Right atrium auricular region (tissue), 2 donors: ENCODE results near the gene CHRM2. TPM values are rescaled to one million over a fixed set of nuclear protein-coding genes. Genes with fewer than 3 reads are reported as not detected.

ENCODE experiments used
- DNase-seq: peaks from one replicate; pipeline ENCODE4 v3.0.0-alpha.2; 2019; ENCODE audit warnings: low spot score
- H3K27ac ChIP-seq, 2 donors: fragments of 200-600 bp; sonication (generic); 1 replicate in 1 of 2; 2 replicates in 1 of 2; pipeline ENCODE4 v1.5.1; 2016 to 2019
- H3K27me3 ChIP-seq, 2 donors: fragments of 200-600 bp; sonication (generic); one replicate each; pipeline versions ENCODE4 v1.5.1 to v1.6.0; 2017 to 2019
- H3K36me3 ChIP-seq: fragments of 200-600 bp; sonication (generic); one replicate; pipeline ENCODE4 v1.5.1; 2016
- H3K4me1 ChIP-seq, 2 donors: fragments of 200-600 bp; sonication (generic); one replicate each; pipeline versions ENCODE4 v1.5.1 to v1.6.0; 2017 to 2019
- H3K4me3 ChIP-seq, 2 donors: fragments of 200-600 bp; sonication (generic); 1 replicate in 1 of 2; 2 replicates in 1 of 2; pipeline ENCODE4 v1.5.1; 2017 to 2019; ENCODE audit warnings: mild to moderate bottlenecking in 1 of 2, moderate library complexity in 1 of 2
- H3K9me3 ChIP-seq, 2 donors: fragments of 200-600 bp; sonication (generic); one replicate each; pipeline ENCODE4 v1.5.1; 2019
- CTCF ChIP-seq, 2 donors: fragments of 200-600 bp; sonication (generic); IDR thresholded peaks; one replicate each; pipeline ENCODE4 v1.5.1; 2019; ENCODE audit warnings: antibody characterized with exemption in 2 of 2
- total RNA-seq, 2 donors: library from RNA; depleted of rRNA; stranded (reverse); fragments of >200 nt; gene quantifications; one replicate each; pipeline ENCODE4 v1.1.0, GENCODE V29; 2016

Gene CHRM2
- total RNA-seq, 2 donors from 2014 or later: 55.3 to 123 TPM

GRCh38 chr7:136914016-136914415 lies 45.6 kb downstream of the CHRM2 start:
- no peaks in the 10 kb centered on the region for H3K9me3 ChIP-seq
- no peak for DNase-seq
- H3K4me1 ChIP-seq: no peaks in the 10 kb centered on the region
- no peak for TF ChIP-seq CTCF (IDR thresholded peaks at IDR 0.05)
- H3K36me3 ChIP-seq: no peaks in the 10 kb centered on the region
- H3K4me3 ChIP-seq: no peak overlapping the region
- H3K27ac ChIP-seq: peak overlapping the region in 1 of 2 donors; percentile 20
- H3K27me3 ChIP-seq: no peaks in the 10 kb centered on the region

GRCh38 chr7:136919820-136920219 lies 51.4 kb downstream of the CHRM2 start:
- Histone ChIP-seq H3K4me3 (no peak overlapping the region), H3K27me3 (no peaks in the 10 kb centered on the region), H3K27ac (no peak overlapping the region), H3K36me3 (peaks cover 4% of the 10 kb centered on the region), H3K4me1 (peaks cover 0 to 9% of the 10 kb centered on the region in 2 donors), H3K9me3 (no peaks in the 10 kb centered on the region)
- TF ChIP-seq CTCF (IDR thresholded peaks at IDR 0.05): no peak
- no peak for DNase-seq

- no peaks in the 10 kb centered on the region for H3K27me3 ChIP-seq
- H3K9me3 ChIP-seq: no peaks in the 10 kb centered on the region
- H3K27ac ChIP-seq: peak overlapping the region in 1 of 2 donors; percentile 13
- DNase-seq: no peak
- no peak overlapping the region for H3K4me3 ChIP-seq
- H3K36me3 ChIP-seq: peaks cover 4% of the 10 kb centered on the region
- TF ChIP-seq CTCF (IDR thresholded peaks at IDR 0.05): no peak
- peaks cover 0 to 21% of the 10 kb centered on the region in 2 donors for H3K4me1 ChIP-seq
These were observed 54.7 kb downstream of the CHRM2 start for GRCh38 chr7:136923111-136923667.

- Histone ChIP-seq H3K9me3 (no peaks in the 10 kb centered on the region), H3K4me3 (no peak overlapping the region), H3K4me1 (peaks cover 0 to 21% of the 10 kb centered on the region in 2 donors), H3K27me3 (no peaks in the 10 kb centered on the region), H3K36me3 (peaks cover 4% of the 10 kb centered on the region), H3K27ac (peak overlapping the region in 1 of 2 donors; percentile 38)
- DNase-seq: no peak
- TF ChIP-seq CTCF (IDR thresholded peaks at IDR 0.05): no peak
These were observed 56.6 kb downstream of the CHRM2 start for GRCh38 chr7:136925044-136925443.

GRCh38 chr7:136925556-136925955 lies 57.1 kb downstream of the CHRM2 start:
- Histone ChIP-seq H3K9me3 (no peaks in the 10 kb centered on the region), H3K27ac (peak overlapping the region in 1 of 2 donors; percentile 38), H3K4me3 (no peak overlapping the region), H3K36me3 (peaks cover 4% of the 10 kb centered on the region), H3K27me3 (no peaks in the 10 kb centered on the region), H3K4me1 (peaks cover 0 to 21% of the 10 kb centered on the region in 2 donors)
- DNase-seq: no peak
- no peak for TF ChIP-seq CTCF (IDR thresholded peaks at IDR 0.05)
